Ovary (tissue), 9 donors: ENCODE results near the gene CNTN5. TPM values are rescaled to one million over a fixed set of nuclear protein-coding genes. Genes with fewer than 3 reads are reported as not detected.
"Not testable (repeated sequence)": the region's sequence is repeated elsewhere in the genome, so short reads cannot be mapped to it uniquely, and the experiment has no call there.

Experiments used
- DNase-seq, 5 donors: peaks; one replicate each; pipeline ENCODE4 v3.0.0-alpha.2; 2019 to 2020
- H3K27ac ChIP-seq, 2 donors: fragments of 200-600 bp; one replicate each; pipeline versions ENCODE4 v1.5.1 to v1.8.0; 2019 to 2022
- H3K27me3 ChIP-seq: fragments of 200-600 bp; one replicate; pipeline ENCODE4 v1.8.0; 2022
- H3K36me3 ChIP-seq: fragments of 200-600 bp; sonication (generic); one replicate; pipeline ENCODE4 v1.5.1; 2019
- H3K4me1 ChIP-seq: one replicate; pipeline ENCODE4 v1.8.1; 2013; ENCODE audit warnings: mild to moderate bottlenecking, moderate library complexity; ENCODE audit not compliant: insufficient read depth
- H3K4me3 ChIP-seq: fragments of 200-600 bp; sonication (generic); one replicate; pipeline ENCODE4 v1.5.1; 2017
- H3K9me3 ChIP-seq, 2 donors: fragments of 200-600 bp in 1 of 2; sonication (generic) in 1 of 2; one replicate each; pipeline versions ENCODE4 v1.5.1 to v1.8.1; 2013 to 2019; ENCODE audit warnings: mild to moderate bottlenecking in 1 of 2, moderate library complexity in 1 of 2
- CTCF ChIP-seq, 3 donors: fragments of 450-650 bp in 2 of 3; fragments of 200-600 bp in 1 of 3; IDR thresholded peaks; one replicate each; pipeline versions ENCODE4 v1.5.1 to v1.8.0; 2016 to 2022; ENCODE audit warnings: antibody characterized with exemption in 3 of 3, mild to moderate bottlenecking in 1 of 3
- EP300 ChIP-seq: sonication (generic); formaldehyde crosslinking; IDR thresholded peaks from one replicate; pipeline ENCODE4 v1.6.1; 2017; ENCODE audit warnings: antibody characterized with exemption
- POLR2A ChIP-seq: fragments of 450-650 bp; IDR thresholded peaks from one replicate; pipeline ENCODE4 v1.6.1; 2017; ENCODE audit warnings: antibody characterized with exemption, mild to moderate bottlenecking, moderate library complexity
- WGBS, 3 donors: extraction: QIAGEN DNeasy Blood & Tissue Kit in 1 of 3; methylation state at CpG; one replicate each; pipeline versions ENCODE4 v1.1.5 to v1.1.7; 2013 to 2017; 5-methylcytosine and 5-hydroxymethylcytosine counted together
- intact Hi-C, 4 donors: fragments of 100-400 bp; cut with DNase I; formaldehyde crosslinking; loops; one replicate each; pipeline versions ENCODE4 v1.11.0 to v1.15.1; 2022 to 2023
- polyA plus RNA-seq, 2 donors: library from polyadenylated mRNA; stranded (reverse); fragments of 200-250 nt in 1 of 2; fragments of 350-450 nt in 1 of 2; fragmentation: Illumina TruSeq in 1 of 2; extraction: RNeasy Lipid Tissue Mini Kit (QIAGEN cat#74804) in 1 of 2; gene quantifications; one replicate each; pipeline ENCODE4 v1.2.3, GENCODE V29; 2013 to 2014
- total RNA-seq, 7 donors: library from RNA; depleted of rRNA in 2 of 7; stranded (reverse); fragments of >200 nt in 2 of 7; fragmentation: NEBNext Ultra II Directional in 3 of 7; extraction: Animal tissue kit (Norgen Biotek cat#: 25700) in 3 of 7; gene quantifications; one replicate each; pipeline versions ENCODE4 v1.1.0 to v1.2.4, GENCODE V29; 2016 to 2023
- donor health status: DM: no; HTN: no; CAD: no; lungs with moderate emphysema.
- donor health status: DM: no; HTN: no; CAD: no.
- donor health status: Bipolar disorder and iron deficiency.
- donor health status: DM: yes; HTN: yes; CAD: no.
- donor health status: DM: no; HTN: no; CAD: no.
- donor health status: DM: yes; HTN: yes; CAD: no.

The CNTN5 gene
- total and polyA plus RNA-seq, 9 donors: 0.02 to 1.1 (median 0.15) TPM; not detected in 5

- Histone ChIP-seq H3K4me3 (no peak overlapping the region), H3K27me3 (no peaks in the 10 kb centered on the region), H3K4me1 (no peaks in the 10 kb centered on the region), H3K27ac (no peak overlapping the region), H3K36me3 (no peaks in the 10 kb centered on the region), H3K9me3 (no peaks in the 10 kb centered on the region)
- intact Hi-C loops: no loop called here
- no peak for DNase-seq
- TF ChIP-seq POLR2A (no peak), EP300 (no peak), CTCF (IDR thresholded peaks at IDR 0.05) (no peak)
- WGBS, 3 donors: 76 to 80% (median 79%) methylated on average over 6 of the region's 6 CpGs
These were observed 802.3 kb downstream of the CNTN5 start for GRCh38 chr11:99822846-99823565.

GRCh38 chr11:99836739-99837138 lies 816.0 kb downstream of the CNTN5 start:
- DNase-seq, H3K36me3 ChIP-seq, intact Hi-C loops, H3K4me3 ChIP-seq, H3K9me3 ChIP-seq, H3K27me3 ChIP-seq, H3K4me1 ChIP-seq, H3K27ac ChIP-seq: not testable (repeated sequence)

DNA sequence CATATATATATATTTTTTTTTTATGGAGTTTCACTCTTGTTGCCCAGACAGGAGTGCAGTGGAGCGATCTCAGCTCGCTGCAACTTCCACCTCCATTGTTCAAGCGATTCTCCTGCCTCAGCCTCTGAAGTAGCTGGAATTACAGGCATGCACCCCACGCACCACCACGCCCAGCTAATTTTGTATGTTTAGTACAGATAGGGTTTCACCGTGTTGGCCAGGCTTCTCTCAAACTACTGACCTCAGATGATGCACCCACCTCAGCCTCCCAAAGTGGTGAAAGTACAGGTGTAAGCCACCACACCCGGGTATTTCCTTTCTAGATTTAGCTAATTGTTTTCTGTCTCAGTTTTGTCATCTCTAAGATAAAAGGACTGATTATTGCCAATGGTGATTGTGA lies 821.1 kb downstream of the CNTN5 start:
- TF ChIP-seq POLR2A (no peak), CTCF (IDR thresholded peaks at IDR 0.05) (no peak), EP300 (no peak)
- no peak for DNase-seq
- no peaks in the 10 kb centered on the region for H3K36me3 ChIP-seq
- WGBS, 3 donors: 88 to 91% (median 88%) methylated on average over 7 of the region's 7 CpGs
- no peak overlapping the region for H3K4me3 ChIP-seq
- H3K4me1 ChIP-seq: no peaks in the 10 kb centered on the region
- H3K9me3 ChIP-seq: no peaks in the 10 kb centered on the region
- intact Hi-C loops: no loop called here
- no peak overlapping the region for H3K27ac ChIP-seq
- no peaks in the 10 kb centered on the region for H3K27me3 ChIP-seq

GRCh38 chr11:99865951-99866350 lies 845.2 kb downstream of the CNTN5 start:
- 25 to 28% (median 27%) methylated on average over 2 of the region's 2 CpGs for WGBS, 3 donors
- TF ChIP-seq EP300 (no peak), POLR2A (no peak), CTCF (IDR thresholded peaks at IDR 0.05) (no peak)
- Histone ChIP-seq H3K9me3 (no peaks in the 10 kb centered on the region), H3K4me1 (no peaks in the 10 kb centered on the region), H3K36me3 (no peaks in the 10 kb centered on the region), H3K4me3 (no peak overlapping the region), H3K27me3 (no peaks in the 10 kb centered on the region), H3K27ac (no peak overlapping the region)
- intact Hi-C loops: no loop called here
- DNase-seq: no peak

GRCh38 chr11:99881610-99882009 lies 860.9 kb downstream of the CNTN5 start:
- no peak for TF ChIP-seq EP300
- TF ChIP-seq CTCF (IDR thresholded peaks at IDR 0.05): no peak
- TF ChIP-seq POLR2A: no peak
- H3K27ac ChIP-seq: no peak overlapping the region
- DNase-seq: no peak
- H3K9me3 ChIP-seq: no peaks in the 10 kb centered on the region
- no peaks in the 10 kb centered on the region for H3K36me3 ChIP-seq
- no peaks in the 10 kb centered on the region for H3K27me3 ChIP-seq
- WGBS, 3 donors: 21 to 27% (median 21%) methylated on average over 5 of the region's 5 CpGs
- H3K4me1 ChIP-seq: no peaks in the 10 kb centered on the region
- no peak overlapping the region for H3K4me3 ChIP-seq
- intact Hi-C loops: no loop called here
